Hepatocyte (in vitro differentiated cells): Measurements from ENCODE around the gene RGL3.

Source experiments
- EZH2 ChIP-seq: fragments of 200-600 bp; sonication (generic); IDR thresholded peaks from 2 replicates; pipeline ENCODE4 v1.6.1; 2016; ENCODE audit warnings: antibody characterized with exemption, mild to moderate bottlenecking, borderline replicate concordance
- TF ChIP-seq, protein P1 (sequence below): fragments of 200-600 bp; sonication (generic); IDR thresholded peaks from 2 replicates; pipeline ENCODE4 v1.5.1; 2016; ENCODE audit warnings: antibody characterized with exemption, mild to moderate bottlenecking; ENCODE audit not compliant: poor library complexity

DNA sequence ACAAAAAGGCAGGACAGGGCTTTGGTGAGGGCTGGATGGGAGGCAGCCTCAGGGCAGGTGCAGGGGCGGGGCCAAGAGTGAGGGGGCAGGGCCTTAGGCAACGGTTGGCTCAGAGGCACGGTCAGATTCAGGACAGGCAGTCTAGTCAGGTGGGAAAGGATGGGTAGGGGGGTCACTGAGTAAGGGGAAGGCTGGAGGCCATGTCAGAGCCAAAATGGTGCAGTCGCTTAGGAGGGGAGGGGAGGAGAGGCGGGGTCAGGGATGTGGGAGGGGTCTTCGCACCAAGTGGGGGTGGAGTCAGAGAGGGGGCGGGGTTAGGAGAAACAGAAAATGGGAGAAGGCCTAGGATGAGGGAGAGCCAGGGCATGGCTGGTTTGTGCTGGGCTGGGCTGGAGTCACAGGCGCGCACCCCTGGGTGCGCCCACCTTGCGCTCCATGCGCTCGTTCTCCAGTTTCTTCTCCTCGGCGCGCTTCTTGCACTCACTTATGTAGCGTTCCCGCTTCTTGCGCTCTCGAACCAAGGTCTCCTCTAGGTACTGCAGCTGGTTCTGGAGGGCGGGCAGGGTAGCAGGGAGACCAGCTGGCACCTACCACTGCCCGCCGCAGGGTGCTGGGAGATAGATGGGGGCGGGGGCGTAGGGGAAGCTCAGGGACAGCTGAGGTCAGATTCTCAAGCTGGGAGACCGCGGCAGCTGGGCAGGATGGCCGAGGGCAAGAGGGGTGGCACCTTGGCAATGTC, 6.8 kb upstream of the RGL3 start:
- TF ChIP-seq, protein P1, sequence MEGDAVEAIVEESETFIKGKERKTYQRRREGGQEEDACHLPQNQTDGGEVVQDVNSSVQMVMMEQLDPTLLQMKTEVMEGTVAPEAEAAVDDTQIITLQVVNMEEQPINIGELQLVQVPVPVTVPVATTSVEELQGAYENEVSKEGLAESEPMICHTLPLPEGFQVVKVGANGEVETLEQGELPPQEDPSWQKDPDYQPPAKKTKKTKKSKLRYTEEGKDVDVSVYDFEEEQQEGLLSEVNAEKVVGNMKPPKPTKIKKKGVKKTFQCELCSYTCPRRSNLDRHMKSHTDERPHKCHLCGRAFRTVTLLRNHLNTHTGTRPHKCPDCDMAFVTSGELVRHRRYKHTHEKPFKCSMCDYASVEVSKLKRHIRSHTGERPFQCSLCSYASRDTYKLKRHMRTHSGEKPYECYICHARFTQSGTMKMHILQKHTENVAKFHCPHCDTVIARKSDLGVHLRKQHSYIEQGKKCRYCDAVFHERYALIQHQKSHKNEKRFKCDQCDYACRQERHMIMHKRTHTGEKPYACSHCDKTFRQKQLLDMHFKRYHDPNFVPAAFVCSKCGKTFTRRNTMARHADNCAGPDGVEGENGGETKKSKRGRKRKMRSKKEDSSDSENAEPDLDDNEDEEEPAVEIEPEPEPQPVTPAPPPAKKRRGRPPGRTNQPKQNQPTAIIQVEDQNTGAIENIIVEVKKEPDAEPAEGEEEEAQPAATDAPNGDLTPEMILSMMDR = no peak
- no peak for TF ChIP-seq EZH2
